ENCODE results near the gene PLIN1.

DNA sequence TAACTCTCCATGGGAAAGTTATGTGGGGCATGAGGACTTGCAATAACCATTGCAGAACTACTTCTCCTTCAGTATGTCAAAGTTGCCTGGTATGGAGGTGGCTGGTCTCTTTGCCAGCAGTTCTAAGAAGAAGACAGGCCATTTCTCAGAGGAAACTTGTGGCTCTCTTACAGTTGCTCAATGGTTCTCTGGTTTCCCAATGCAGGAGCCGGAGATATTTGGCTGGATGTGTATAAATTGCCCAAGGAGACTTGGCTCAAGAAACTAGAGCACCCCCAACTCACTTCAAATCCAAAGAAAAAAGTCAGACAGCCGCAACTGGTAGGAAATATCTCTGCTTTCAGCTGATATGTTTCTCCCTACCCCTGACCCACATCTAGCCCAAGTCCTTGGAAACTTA, 35.6 kb upstream of the PLIN1 start:
- TF ChIP-seq CTCF (IDR thresholded peaks at IDR 0.05) (no peak), POLR2A (IDR thresholded peaks at IDR 0.05) (no peak)

Measured in lower leg skin (tissue), 3 donors.